Liver (tissue), 9 donors: ENCODE results near the gene MCF2L2. TPM values are rescaled to one million over a fixed set of nuclear protein-coding genes. Genes with fewer than 3 reads are reported as not detected.

Experiments
- DNase-seq: peaks from one replicate; pipeline ENCODE4 v3.0.0-alpha.2; 2017; ENCODE audit warnings: low spot score
- H3K27ac ChIP-seq, 2 donors: one replicate each; pipeline ENCODE4 v1.7.0; 2013; ENCODE audit warnings: inconsistent platforms in 2 of 2, low read length in 2 of 2, control low read depth in 1 of 2, low read depth in 1 of 2, mild to moderate bottlenecking in 1 of 2
- H3K27me3 ChIP-seq, 4 donors: one replicate each; pipeline versions ENCODE4 v1.6.1 to v1.7.0; 2013; ENCODE audit warnings: low read length in 3 of 4, inconsistent platforms in 1 of 4, mild to moderate bottlenecking in 1 of 4, moderate library complexity in 1 of 4; ENCODE audit not compliant: control insufficient read depth in 4 of 4, insufficient read depth in 4 of 4
- H3K36me3 ChIP-seq, 4 donors: one replicate each; pipeline versions ENCODE4 v1.6.1 to v1.7.0; 2013; ENCODE audit warnings: low read length in 3 of 4, mild to moderate bottlenecking in 3 of 4, low read depth in 1 of 4, moderate library complexity in 1 of 4; ENCODE audit not compliant: control insufficient read depth in 4 of 4, insufficient read depth in 3 of 4
- H3K4me1 ChIP-seq, 4 donors: one replicate each; pipeline versions ENCODE4 v1.6.1 to v1.7.0; 2013; ENCODE audit warnings: low read length in 3 of 4, mild to moderate bottlenecking in 3 of 4, moderate library complexity in 1 of 4; ENCODE audit not compliant: control insufficient read depth in 4 of 4, insufficient read depth in 4 of 4
- H3K4me3 ChIP-seq, 3 donors: one replicate each; pipeline versions ENCODE4 v1.6.1 to v1.7.0; 2013; ENCODE audit warnings: low read length in 3 of 3, control low read depth in 1 of 3, low read depth in 1 of 3, mild to moderate bottlenecking in 1 of 3
- H3K9ac ChIP-seq, 2 donors: one replicate each; pipeline ENCODE4 v1.7.0; 2013; ENCODE audit warnings: low read length in 2 of 2, mild to moderate bottlenecking in 2 of 2, moderate library complexity in 2 of 2, control low read depth in 1 of 2, low read depth in 1 of 2
- H3K9me3 ChIP-seq, 4 donors: one replicate each; pipeline versions ENCODE4 v1.6.1 to v1.7.0; 2013; ENCODE audit warnings: low read length in 3 of 4; ENCODE audit not compliant: control insufficient read depth in 4 of 4
- EGR1 ChIP-seq, 2 donors: IDR thresholded peaks; 2 replicates each; pipeline ENCODE4 v1.6.1; 2016 to 2018; ENCODE audit warnings: antibody characterized with exemption in 2 of 2, low read depth in 2 of 2
- FOXA1 ChIP-seq: IDR thresholded peaks from 2 replicates; pipeline ENCODE4 v1.6.1; 2016; ENCODE audit warnings: antibody characterized with exemption
- FOXA2 ChIP-seq: IDR thresholded peaks from 2 replicates; pipeline ENCODE4 v1.6.1; 2016; ENCODE audit warnings: antibody characterized with exemption
- GABPA ChIP-seq, 2 donors: IDR thresholded peaks in 1 of 2; conservative IDR thresholded peaks in 1 of 2; 2 replicates each; pipeline ENCODE4 v1.6.1; 2016; ENCODE audit warnings: antibody characterized with exemption in 2 of 2, mild to moderate bottlenecking in 1 of 2, moderate library complexity in 1 of 2
- HNF4A ChIP-seq, 2 donors: conservative IDR thresholded peaks; 2 replicates each; pipeline ENCODE4 v1.6.1; 2016; ENCODE audit warnings: antibody characterized with exemption in 2 of 2, mild to moderate bottlenecking in 2 of 2
- HNF4G ChIP-seq: IDR thresholded peaks from 2 replicates; pipeline ENCODE4 v1.6.1; 2016; ENCODE audit warnings: antibody characterized with exemption
- JUND ChIP-seq, 2 donors: IDR thresholded peaks; 2 replicates each; pipeline ENCODE4 v1.6.1; 2016; ENCODE audit warnings: antibody characterized with exemption in 2 of 2
- MAX ChIP-seq: IDR thresholded peaks from 2 replicates; pipeline ENCODE4 v1.6.1; 2016; ENCODE audit warnings: antibody characterized with exemption
- NR2F2 ChIP-seq: IDR thresholded peaks from 2 replicates; pipeline ENCODE4 v1.6.1; 2016; ENCODE audit warnings: antibody characterized with exemption
- RAD21 ChIP-seq, 2 donors: IDR thresholded peaks; 2 replicates each; pipeline ENCODE4 v1.6.1; 2016; ENCODE audit warnings: antibody characterized with exemption in 2 of 2, mild to moderate bottlenecking in 2 of 2
- REST ChIP-seq: IDR thresholded peaks from 2 replicates; pipeline ENCODE4 v1.6.1; 2016; ENCODE audit warnings: antibody characterized with exemption, mild to moderate bottlenecking
- RXRA ChIP-seq, 2 donors: IDR thresholded peaks; 2 replicates each; pipeline ENCODE4 v1.6.1; 2017 to 2018; ENCODE audit warnings: antibody characterized with exemption in 2 of 2, mild to moderate bottlenecking in 1 of 2
- SP1 ChIP-seq: IDR thresholded peaks from 2 replicates; pipeline ENCODE4 v1.6.1; 2018; ENCODE audit warnings: antibody characterized with exemption, mild to moderate bottlenecking
- TAF1 ChIP-seq: conservative IDR thresholded peaks from 2 replicates; pipeline ENCODE4 v1.6.1; 2016; ENCODE audit warnings: antibody characterized with exemption, mild to moderate bottlenecking
- YY1 ChIP-seq: IDR thresholded peaks from 2 replicates; pipeline ENCODE4 v1.6.1; 2016; ENCODE audit warnings: antibody characterized with exemption, mild to moderate bottlenecking
- WGBS: extraction: QIAGEN DNeasy Blood & Tissue Kit; methylation state at CpG from one replicate; pipeline ENCODE4 v1.1.7; 2013; 5-methylcytosine and 5-hydroxymethylcytosine counted together
- polyA plus RNA-seq, 2 donors: library from polyadenylated mRNA; stranded (reverse) in 1 of 2; unstranded in 1 of 2; fragments of 200-250 nt in 1 of 2; fragments of >200 nt in 1 of 2; fragmentation: Nextera tagmentation in 1 of 2; extraction: Ambion mirVana in 1 of 2; gene quantifications; one replicate each; pipeline versions ENCODE4 v1.2.1 to v1.2.3, GENCODE V29; 2013 to 2015
- total RNA-seq, 2 donors: library from RNA; depleted of rRNA; stranded (reverse); fragments of >200 nt; gene quantifications; one replicate each; pipeline ENCODE4 v1.2.3, GENCODE V29; 2014
- TF ChIP-seq, protein P1 (sequence below): fragments of 150-350 bp; IDR thresholded peaks from 2 replicates; pipeline ENCODE4 v1.5.1; 2017; ENCODE audit warnings: improper control_type of control experiment, low read depth, low read length; ENCODE audit not compliant: missing input control
- TF ChIP-seq, protein P2 (sequence below): IDR thresholded peaks from 2 replicates; pipeline ENCODE4 v1.6.1; 2016; ENCODE audit warnings: antibody characterized with exemption
- TF ChIP-seq, protein P3 (sequence below): IDR thresholded peaks from 2 replicates; pipeline ENCODE4 v1.6.1; 2016; ENCODE audit warnings: antibody characterized with exemption
- donor health status: healthy.
- donor health status: healthy.
- donor health status: healthy.
- donor health status: healthy.
- donor health status: healthy.

The MCF2L2 gene
- total and polyA plus RNA-seq, 4 donors, result 0.02 to 0.47 (median 0.17) TPM; not detected in 1

GRCh38 chr3:183132409-183132808 is 296.0 kb downstream of the MCF2L2 start:
- Histone ChIP-seq H3K36me3 (no peaks in the 10 kb centered on the region), H3K27me3 (no peaks in the 10 kb centered on the region), H3K9me3 (peaks cover 0 to 4% (median 3%) of the 10 kb centered on the region in 4 donors), H3K9ac (no peak overlapping the region), H3K27ac (no peak overlapping the region), H3K4me1 (no peaks in the 10 kb centered on the region), H3K4me3 (no peak overlapping the region)
- WGBS, result 49% methylated on average over 6 of the region's 6 CpGs
- TF ChIP-seq JUND (IDR thresholded peaks at IDR 0.05), result no peak
- TF ChIP-seq, protein P1, sequence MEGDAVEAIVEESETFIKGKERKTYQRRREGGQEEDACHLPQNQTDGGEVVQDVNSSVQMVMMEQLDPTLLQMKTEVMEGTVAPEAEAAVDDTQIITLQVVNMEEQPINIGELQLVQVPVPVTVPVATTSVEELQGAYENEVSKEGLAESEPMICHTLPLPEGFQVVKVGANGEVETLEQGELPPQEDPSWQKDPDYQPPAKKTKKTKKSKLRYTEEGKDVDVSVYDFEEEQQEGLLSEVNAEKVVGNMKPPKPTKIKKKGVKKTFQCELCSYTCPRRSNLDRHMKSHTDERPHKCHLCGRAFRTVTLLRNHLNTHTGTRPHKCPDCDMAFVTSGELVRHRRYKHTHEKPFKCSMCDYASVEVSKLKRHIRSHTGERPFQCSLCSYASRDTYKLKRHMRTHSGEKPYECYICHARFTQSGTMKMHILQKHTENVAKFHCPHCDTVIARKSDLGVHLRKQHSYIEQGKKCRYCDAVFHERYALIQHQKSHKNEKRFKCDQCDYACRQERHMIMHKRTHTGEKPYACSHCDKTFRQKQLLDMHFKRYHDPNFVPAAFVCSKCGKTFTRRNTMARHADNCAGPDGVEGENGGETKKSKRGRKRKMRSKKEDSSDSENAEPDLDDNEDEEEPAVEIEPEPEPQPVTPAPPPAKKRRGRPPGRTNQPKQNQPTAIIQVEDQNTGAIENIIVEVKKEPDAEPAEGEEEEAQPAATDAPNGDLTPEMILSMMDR, result no peak
- TF ChIP-seq, protein P2, sequence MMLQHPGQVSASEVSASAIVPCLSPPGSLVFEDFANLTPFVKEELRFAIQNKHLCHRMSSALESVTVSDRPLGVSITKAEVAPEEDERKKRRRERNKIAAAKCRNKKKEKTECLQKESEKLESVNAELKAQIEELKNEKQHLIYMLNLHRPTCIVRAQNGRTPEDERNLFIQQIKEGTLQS, result no peak
- TF ChIP-seq GABPA (IDR thresholded peaks at IDR 0.05 in 1 of 2, conservative IDR thresholded peaks at IDR 0.05 in 1 of 2), result no peak
- no peak for TF ChIP-seq SP1
- TF ChIP-seq HNF4G, result no peak
- DNase-seq, result no peak

GRCh38 chr3:183131735-183132134 is 296.7 kb downstream of the MCF2L2 start:
- Histone ChIP-seq H3K4me3 (no peak overlapping the region), H3K4me1 (no peaks in the 10 kb centered on the region), H3K9ac (no peak overlapping the region), H3K36me3 (no peaks in the 10 kb centered on the region), H3K9me3 (peaks cover 0 to 4% (median 3%) of the 10 kb centered on the region in 4 donors), H3K27ac (no peak overlapping the region), H3K27me3 (no peaks in the 10 kb centered on the region)
- DNase-seq, result no peak
- WGBS, result 61% methylated on average over 4 of the region's 4 CpGs
- no peak for TF ChIP-seq GABPA (IDR thresholded peaks at IDR 0.05 in 1 of 2, conservative IDR thresholded peaks at IDR 0.05 in 1 of 2)
- TF ChIP-seq EGR1 (IDR thresholded peaks at IDR 0.05; ENCODE audit: low read depth in 2 of 2), result no peak
- TF ChIP-seq SP1, result no peak
- no peak for TF ChIP-seq RAD21 (IDR thresholded peaks at IDR 0.05)
- TF ChIP-seq, protein P1, result no peak
- TF ChIP-seq TAF1, result no peak
- TF ChIP-seq RXRA (IDR thresholded peaks at IDR 0.05), result no peak
- TF ChIP-seq, protein P2, result no peak
- no peak for TF ChIP-seq YY1
- no peak for TF ChIP-seq HNF4G
- no peak for TF ChIP-seq MAX
- TF ChIP-seq, protein P3, sequence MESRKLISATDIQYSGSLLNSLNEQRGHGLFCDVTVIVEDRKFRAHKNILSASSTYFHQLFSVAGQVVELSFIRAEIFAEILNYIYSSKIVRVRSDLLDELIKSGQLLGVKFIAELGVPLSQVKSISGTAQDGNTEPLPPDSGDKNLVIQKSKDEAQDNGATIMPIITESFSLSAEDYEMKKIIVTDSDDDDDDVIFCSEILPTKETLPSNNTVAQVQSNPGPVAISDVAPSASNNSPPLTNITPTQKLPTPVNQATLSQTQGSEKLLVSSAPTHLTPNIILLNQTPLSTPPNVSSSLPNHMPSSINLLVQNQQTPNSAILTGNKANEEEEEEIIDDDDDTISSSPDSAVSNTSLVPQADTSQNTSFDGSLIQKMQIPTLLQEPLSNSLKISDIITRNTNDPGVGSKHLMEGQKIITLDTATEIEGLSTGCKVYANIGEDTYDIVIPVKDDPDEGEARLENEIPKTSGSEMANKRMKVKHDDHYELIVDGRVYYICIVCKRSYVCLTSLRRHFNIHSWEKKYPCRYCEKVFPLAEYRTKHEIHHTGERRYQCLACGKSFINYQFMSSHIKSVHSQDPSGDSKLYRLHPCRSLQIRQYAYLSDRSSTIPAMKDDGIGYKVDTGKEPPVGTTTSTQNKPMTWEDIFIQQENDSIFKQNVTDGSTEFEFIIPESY, result no peak
- TF ChIP-seq HNF4A (conservative IDR thresholded peaks at IDR 0.05), result no peak
- no peak for TF ChIP-seq NR2F2
- no peak for TF ChIP-seq FOXA2
- TF ChIP-seq FOXA1, result no peak
- TF ChIP-seq JUND (IDR thresholded peaks at IDR 0.05), result no peak
- TF ChIP-seq REST, result no peak
